Measurements from ENCODE around the gene ZBTB5. TPM values are rescaled to one million over a fixed set of nuclear protein-coding genes. Genes with fewer than 3 reads are reported as not detected.
"Not testable (repeated sequence)": the region's sequence is repeated elsewhere in the genome, so short reads cannot be mapped to it uniquely, and the experiment has no call there.

Gene ZBTB5, protein sequence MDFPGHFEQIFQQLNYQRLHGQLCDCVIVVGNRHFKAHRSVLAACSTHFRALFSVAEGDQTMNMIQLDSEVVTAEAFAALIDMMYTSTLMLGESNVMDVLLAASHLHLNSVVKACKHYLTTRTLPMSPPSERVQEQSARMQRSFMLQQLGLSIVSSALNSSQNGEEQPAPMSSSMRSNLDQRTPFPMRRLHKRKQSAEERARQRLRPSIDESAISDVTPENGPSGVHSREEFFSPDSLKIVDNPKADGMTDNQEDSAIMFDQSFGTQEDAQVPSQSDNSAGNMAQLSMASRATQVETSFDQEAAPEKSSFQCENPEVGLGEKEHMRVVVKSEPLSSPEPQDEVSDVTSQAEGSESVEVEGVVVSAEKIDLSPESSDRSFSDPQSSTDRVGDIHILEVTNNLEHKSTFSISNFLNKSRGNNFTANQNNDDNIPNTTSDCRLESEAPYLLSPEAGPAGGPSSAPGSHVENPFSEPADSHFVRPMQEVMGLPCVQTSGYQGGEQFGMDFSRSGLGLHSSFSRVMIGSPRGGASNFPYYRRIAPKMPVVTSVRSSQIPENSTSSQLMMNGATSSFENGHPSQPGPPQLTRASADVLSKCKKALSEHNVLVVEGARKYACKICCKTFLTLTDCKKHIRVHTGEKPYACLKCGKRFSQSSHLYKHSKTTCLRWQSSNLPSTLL
- 1 to 10 TPM; 4.2 to 7.5 (median 4.8) TPM for total RNA-seq
- 1 to 10 TPM; 2.8 to 4.9 TPM for polyA plus RNA-seq

DNA sequence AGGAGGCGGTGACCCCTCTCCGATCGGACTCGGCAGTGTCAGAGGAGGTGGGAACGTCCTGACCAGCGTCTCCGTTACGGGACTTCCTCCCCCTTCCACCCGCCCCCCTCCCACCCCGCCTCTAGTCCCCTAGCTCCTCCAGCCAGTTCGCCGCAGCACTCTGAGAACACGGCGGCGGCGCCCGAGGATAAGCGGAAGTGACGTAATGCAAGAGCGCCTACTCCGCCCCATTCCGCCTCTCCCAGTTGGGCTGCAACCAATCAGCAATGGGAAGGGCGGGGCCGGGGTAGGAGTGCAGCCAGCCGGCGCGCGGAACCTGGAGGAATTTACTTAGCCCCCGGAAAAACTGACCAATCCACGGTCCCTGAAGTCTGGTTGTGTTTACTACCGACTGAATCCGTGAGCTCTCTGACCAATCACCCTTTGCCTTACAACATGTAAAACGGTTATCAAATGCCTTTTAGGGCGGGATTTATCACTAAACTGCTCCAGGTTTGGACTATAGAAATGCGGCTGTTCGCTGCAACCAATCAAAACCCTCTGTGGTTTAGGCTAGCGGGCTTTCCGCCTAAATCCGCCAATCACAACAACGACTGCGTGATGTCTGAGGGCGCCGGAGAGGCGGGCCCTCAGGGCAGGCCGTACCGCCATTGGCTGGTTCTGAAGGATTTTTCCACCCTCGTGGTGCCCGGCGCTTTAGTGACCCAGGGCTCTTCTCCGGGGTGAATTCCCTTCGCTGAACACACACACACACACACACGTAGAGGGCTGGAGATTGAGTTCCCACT is at the start of gene ZBTB5:
Gene ZBTB5 (minus strand): TSS at position 202 of the 788 bp plus-strand sequence. CDS start 22,899 bp downstream, outside the sequence.
- Histone ChIP-seq H3K27ac (peak within 1 kb of the TSS; percentile 89 to 96 (median 92)), H3K36me3 (no peaks in the 10 kb centered on the region), H3K4me3 (peak within 1 kb of the TSS; percentile 62 to 94 (median 72)), H3K27me3 (no peaks in the 10 kb centered on the region), H3K9me3 (no peaks in the 10 kb centered on the region), H3K4me1 (peaks cover 14 to 20% (median 18%) of the 10 kb centered on the region in 3 donors)
- WGBS, 2 donors: 0 to 1% methylated on average over 52 of the region's 52 CpGs
- FAIRE-seq: peak; percentile 97
- no peak for TF ChIP-seq CTCF (IDR thresholded peaks at IDR 0.05)
- peak; percentile 96 to 99 (median 98) for DNase-seq
- intact Hi-C loops (cut with DNase I): no loop called here
- ATAC-seq: peak; percentile 83 to 92 (median 86)

GRCh38 chr9:37514999-37515398 is 49.7 kb upstream of the ZBTB5 start:
- WGBS, 2 donors: 93 to 98% methylated on average over 7 of the region's 7 CpGs
- Histone ChIP-seq H3K27ac (no peak overlapping the region), H3K9me3 (no peaks in the 10 kb centered on the region), H3K36me3 (no peaks in the 10 kb centered on the region), H3K4me3 (no peak overlapping the region), H3K4me1 (no peaks in the 10 kb centered on the region), H3K27me3 (no peaks in the 10 kb centered on the region)
- ATAC-seq: no peak
- intact Hi-C loops (cut with DNase I): no loop called here
- FAIRE-seq: no peak
- no peak for DNase-seq
- no peak for TF ChIP-seq CTCF (IDR thresholded peaks at IDR 0.05)

- H3K4me3 ChIP-seq; H3K27me3 ChIP-seq; H3K36me3 ChIP-seq; ATAC-seq; DNase-seq; H3K27ac ChIP-seq; intact Hi-C loops (cut with DNase I); FAIRE-seq; H3K4me1 ChIP-seq; H3K9me3 ChIP-seq: not testable (repeated sequence)
- 96 to 99% methylated on average over 10 of the region's 10 CpGs for WGBS, 2 donors
Measured at GRCh38 chr9:37514415-37514814, 49.2 kb upstream of the ZBTB5 start.

DNA sequence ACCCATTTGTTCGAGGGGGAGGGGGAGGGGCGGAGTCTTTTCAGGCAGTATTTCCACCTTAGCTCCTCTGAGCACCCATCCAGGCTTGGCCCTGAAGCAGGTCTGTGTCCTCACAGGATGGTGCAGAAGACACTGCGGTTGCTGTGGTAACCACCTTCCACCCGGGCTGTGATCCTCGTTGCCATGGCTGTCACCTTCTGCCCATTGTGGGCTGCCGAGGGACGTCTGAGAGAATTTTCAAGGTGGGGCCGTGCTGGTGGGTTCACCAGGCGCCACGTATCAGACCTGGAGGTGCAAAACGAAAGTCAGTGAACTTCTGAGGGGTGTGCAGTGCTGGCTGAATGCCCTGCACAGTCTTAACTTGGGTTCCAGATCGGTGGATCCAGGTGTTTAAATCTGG is 47.2 kb upstream of the ZBTB5 start:
- TF ChIP-seq CTCF (IDR thresholded peaks at IDR 0.05): no peak
- Histone ChIP-seq H3K4me3 (no peak overlapping the region), H3K4me1 (no peaks in the 10 kb centered on the region), H3K27me3 (no peaks in the 10 kb centered on the region), H3K9me3 (no peaks in the 10 kb centered on the region), H3K36me3 (no peaks in the 10 kb centered on the region), H3K27ac (no peak overlapping the region)
- ATAC-seq (no peak), DNase-seq (no peak), FAIRE-seq (no peak)
- 79 to 81% methylated on average over 12 of the region's 12 CpGs for WGBS, 2 donors
- intact Hi-C loops (cut with DNase I): no loop called here

Data from pancreas (tissue), 10 donors.